Loucy (cell line): ENCODE data around the gene SCNN1B.
"Not testable (repeated sequence)": the region's sequence is repeated elsewhere in the genome, so short reads cannot be mapped to it uniquely, and the experiment has no call there.

ENCODE experiments used
- H2AFZ ChIP-seq: fragments of 200-600 bp; sonication (generic); 2 replicates; pipeline ENCODE4 v1.6.0; 2016; ENCODE audit warnings: antibody characterized with exemption, mild to moderate bottlenecking, low read length, moderate library complexity
- H3F3A ChIP-seq: fragments of 200-600 bp; 2 replicates; pipeline ENCODE4 v1.6.0; 2016; ENCODE audit warnings: antibody characterized with exemption, low read depth, mild to moderate bottlenecking
- H3K27me3 ChIP-seq: fragments of 200-600 bp; sonication (generic); 2 replicates; pipeline ENCODE4 v1.6.1; 2014; ENCODE audit warnings: low read length, mild to moderate bottlenecking; ENCODE audit not compliant: insufficient read depth, poor library complexity, severe bottlenecking
- H3K36me3 ChIP-seq: fragments of 200-600 bp; sonication (generic); 2 replicates; pipeline ENCODE4 v1.6.1; 2016; ENCODE audit warnings: low read length; ENCODE audit not compliant: insufficient read depth
- H3K4me1 ChIP-seq: fragments of 200-600 bp; sonication (generic); 2 replicates; pipeline ENCODE4 v1.5.1; 2014; ENCODE audit warnings: low read length, mild to moderate bottlenecking; ENCODE audit not compliant: insufficient read depth, poor library complexity, severe bottlenecking
- H3K4me2 ChIP-seq: fragments of 200-600 bp; sonication (generic); 2 replicates; pipeline ENCODE4 v1.6.0; 2014; ENCODE audit warnings: antibody characterized with exemption, low read length, low read depth, mild to moderate bottlenecking; ENCODE audit not compliant: poor library complexity, severe bottlenecking
- H3K4me3 ChIP-seq: fragments of 200-600 bp; sonication (generic); 2 replicates; pipeline ENCODE4 v1.5.1; 2014; ENCODE audit warnings: low read length, mild to moderate bottlenecking, mixed read lengths; ENCODE audit not compliant: poor library complexity, severe bottlenecking
- H3K79me2 ChIP-seq: fragments of 200-600 bp; sonication (generic); 2 replicates; pipeline ENCODE4 v1.6.1; 2014; ENCODE audit warnings: low read length; ENCODE audit not compliant: insufficient read depth
- H3K9ac ChIP-seq: fragments of 200-600 bp; sonication (generic); 2 replicates; pipeline ENCODE4 v1.6.0; 2014; ENCODE audit warnings: mild to moderate bottlenecking, low read depth, low read length, moderate library complexity; ENCODE audit not compliant: poor library complexity, severe bottlenecking
- H3K9me2 ChIP-seq: fragments of 200-600 bp; sonication (generic); replicated peaks from 2 replicates; pipeline ENCODE4 v1.6.1; 2016; ENCODE audit warnings: low read depth, low read length, mixed read lengths
- H3K9me3 ChIP-seq: fragments of 200-600 bp; sonication (generic); 2 replicates; pipeline ENCODE4 v1.6.1; 2014; ENCODE audit warnings: mild to moderate bottlenecking, antibody characterized with exemption, low read length, low read depth; ENCODE audit not compliant: insufficient read depth
- H4K20me1 ChIP-seq: fragments of 200-600 bp; sonication (generic); 2 replicates; pipeline ENCODE4 v1.6.0; 2014; ENCODE audit warnings: antibody characterized with exemption, low read length, mild to moderate bottlenecking; ENCODE audit not compliant: insufficient read depth, poor library complexity, severe bottlenecking
- CTCF ChIP-seq: fragments of 200-600 bp; sonication (generic); conservative IDR thresholded peaks from 2 replicates; pipeline ENCODE4 v1.5.1; 2014; ENCODE audit warnings: mild to moderate bottlenecking, antibody characterized with exemption, low read length
- EZH2phosphoT487 ChIP-seq: fragments of 200-600 bp; IDR thresholded peaks from 2 replicates; pipeline ENCODE4 v1.6.1; 2018; ENCODE audit warnings: antibody characterized with exemption, mild to moderate bottlenecking, moderate library complexity, borderline replicate concordance

SCNN1B gene

GRCh38 chr16:23359092-23359760, 57.1 kb downstream of the SCNN1B start:
- Histone ChIP-seq H3K27me3 (no peaks in the 10 kb centered on the region), H3K4me1 (no peaks in the 10 kb centered on the region), H3K9ac (no peak overlapping the region), H3F3A (no peaks in the 10 kb centered on the region), H3K9me3 (no peaks in the 10 kb centered on the region), H3K4me2 (no peak overlapping the region), H4K20me1 (no peaks in the 10 kb centered on the region), H3K4me3 (no peak overlapping the region), H2AFZ (no peak overlapping the region), H3K9me2 (no peaks in the 10 kb centered on the region), H3K79me2 (no peaks in the 10 kb centered on the region), H3K36me3 (no peaks in the 10 kb centered on the region)
- TF ChIP-seq EZH2phosphoT487 (no peak), CTCF (no peak)

GRCh38 chr16:23362460-23363317, 60.6 kb downstream of the SCNN1B start:
- H3K9me2 ChIP-seq = no peaks in the 10 kb centered on the region
- no peaks in the 10 kb centered on the region for H3K36me3 ChIP-seq
- H2AFZ ChIP-seq = no peak overlapping the region
- H4K20me1 ChIP-seq = no peaks in the 10 kb centered on the region
- no peak overlapping the region for H3K4me3 ChIP-seq
- H3K4me1 ChIP-seq = peaks cover 3% of the 10 kb centered on the region
- H3K9ac ChIP-seq = no peak overlapping the region
- no peak overlapping the region for H3K4me2 ChIP-seq
- H3F3A ChIP-seq = no peaks in the 10 kb centered on the region
- no peaks in the 10 kb centered on the region for H3K27me3 ChIP-seq
- H3K9me3 ChIP-seq = no peaks in the 10 kb centered on the region
- TF ChIP-seq EZH2phosphoT487 = no peak
- TF ChIP-seq CTCF = no peak
- H3K79me2 ChIP-seq = no peaks in the 10 kb centered on the region

DNA sequence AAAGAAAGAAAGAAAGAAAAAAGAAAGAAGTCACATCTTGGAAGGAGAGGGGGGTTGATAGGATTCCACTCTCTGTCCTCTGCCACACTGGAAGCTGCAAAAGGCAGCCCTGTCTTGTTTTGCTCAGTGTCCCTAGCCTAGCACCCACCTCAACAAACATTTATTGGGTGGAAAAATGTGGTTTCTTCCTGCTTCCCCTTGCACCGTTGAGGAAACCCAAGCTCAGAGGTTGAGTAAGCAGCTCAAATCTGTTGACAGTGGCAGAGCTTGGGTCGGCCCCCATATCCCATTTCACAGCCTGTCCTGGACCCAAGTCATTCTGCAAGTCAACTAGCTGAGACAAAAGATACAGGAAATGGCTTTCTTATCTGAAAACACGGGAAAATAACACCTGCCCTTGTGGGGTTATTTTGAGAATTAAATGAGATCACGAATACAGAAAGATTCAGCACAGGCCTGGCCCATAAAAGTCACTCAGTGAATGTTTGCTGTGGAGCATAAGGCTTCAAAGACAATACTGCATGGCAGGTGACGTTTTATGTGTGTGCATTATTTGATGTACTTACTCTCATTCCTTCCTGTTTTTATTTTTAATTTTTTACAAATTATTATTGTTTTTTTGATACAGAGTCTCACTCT, 63.6 kb downstream of the SCNN1B start:
- TF ChIP-seq EZH2phosphoT487 (no peak), CTCF (no peak)
- Histone ChIP-seq H3K4me1 (peaks cover 3% of the 10 kb centered on the region), H3K9me2 (no peaks in the 10 kb centered on the region), H2AFZ (no peak overlapping the region), H3K4me3 (no peak overlapping the region), H3K4me2 (peak overlapping the region; percentile 6), H3F3A (no peaks in the 10 kb centered on the region), H4K20me1 (no peaks in the 10 kb centered on the region), H3K9me3 (no peaks in the 10 kb centered on the region), H3K36me3 (no peaks in the 10 kb centered on the region), H3K79me2 (no peaks in the 10 kb centered on the region), H3K9ac (no peak overlapping the region), H3K27me3 (no peaks in the 10 kb centered on the region)

GRCh38 chr16:23366341-23366740, 64.2 kb downstream of the SCNN1B start:
- not testable (repeated sequence) for H3K27me3 ChIP-seq, H3K9ac ChIP-seq, H3K9me2 ChIP-seq, H3K4me2 ChIP-seq, H3K4me1 ChIP-seq, H3K9me3 ChIP-seq, H2AFZ ChIP-seq, H3F3A ChIP-seq, H3K4me3 ChIP-seq, H4K20me1 ChIP-seq, H3K36me3 ChIP-seq, H3K79me2 ChIP-seq
